Lower leg skin (tissue), 3 donors: Measurements from ENCODE around the gene PLCG2.

ENCODE experiments used
- POLR2A ChIP-seq, 2 donors: fragments of 450-650 bp; IDR thresholded peaks; one replicate each; pipeline ENCODE4 v1.6.1; 2016 to 2017; ENCODE audit warnings: antibody characterized with exemption in 2 of 2, mild to moderate bottlenecking in 1 of 2, moderate library complexity in 1 of 2
- TF ChIP-seq, protein P1 (sequence below), 3 donors: fragments of 450-650 bp; IDR thresholded peaks; one replicate each; pipeline ENCODE4 v1.5.1; 2016; ENCODE audit warnings: antibody characterized with exemption in 3 of 3, mild to moderate bottlenecking in 3 of 3, moderate library complexity in 2 of 3

- TF ChIP-seq, protein P1, sequence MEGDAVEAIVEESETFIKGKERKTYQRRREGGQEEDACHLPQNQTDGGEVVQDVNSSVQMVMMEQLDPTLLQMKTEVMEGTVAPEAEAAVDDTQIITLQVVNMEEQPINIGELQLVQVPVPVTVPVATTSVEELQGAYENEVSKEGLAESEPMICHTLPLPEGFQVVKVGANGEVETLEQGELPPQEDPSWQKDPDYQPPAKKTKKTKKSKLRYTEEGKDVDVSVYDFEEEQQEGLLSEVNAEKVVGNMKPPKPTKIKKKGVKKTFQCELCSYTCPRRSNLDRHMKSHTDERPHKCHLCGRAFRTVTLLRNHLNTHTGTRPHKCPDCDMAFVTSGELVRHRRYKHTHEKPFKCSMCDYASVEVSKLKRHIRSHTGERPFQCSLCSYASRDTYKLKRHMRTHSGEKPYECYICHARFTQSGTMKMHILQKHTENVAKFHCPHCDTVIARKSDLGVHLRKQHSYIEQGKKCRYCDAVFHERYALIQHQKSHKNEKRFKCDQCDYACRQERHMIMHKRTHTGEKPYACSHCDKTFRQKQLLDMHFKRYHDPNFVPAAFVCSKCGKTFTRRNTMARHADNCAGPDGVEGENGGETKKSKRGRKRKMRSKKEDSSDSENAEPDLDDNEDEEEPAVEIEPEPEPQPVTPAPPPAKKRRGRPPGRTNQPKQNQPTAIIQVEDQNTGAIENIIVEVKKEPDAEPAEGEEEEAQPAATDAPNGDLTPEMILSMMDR (IDR thresholded peaks at IDR 0.05), result no peak
- no peak for TF ChIP-seq POLR2A (IDR thresholded peaks at IDR 0.05)
Measured at GRCh38 chr16:81920498-81920897, 141.4 kb downstream of the PLCG2 start.
